ENCODE data around the gene NTM. TPM values are rescaled to one million over a fixed set of nuclear protein-coding genes. Genes with fewer than 3 reads are reported as not detected.

The NTM gene
- polyA plus RNA-seq, 1 donor from 2014 or later, result 39.4 TPM

- Histone ChIP-seq H2AFZ (ENCODE audit: low read depth, low read length) (no peak overlapping the region), H3K36me3 (ENCODE audit: insufficient read depth, low read length) (no peaks in the 10 kb centered on the region), H4K20me1 (ENCODE audit: insufficient read depth) (no peaks in the 10 kb centered on the region), H3F3A (ENCODE audit: insufficient read depth, low read length, poor library complexity, severe bottlenecking) (no peaks in the 10 kb centered on the region), H3K27me3 (ENCODE audit: insufficient read depth, low read depth, low read length) (no peaks in the 10 kb centered on the region), H3K79me2 (replicated peaks; ENCODE audit: insufficient read depth, low read length) (no peaks in the 10 kb centered on the region), H3K9me3 (ENCODE audit: low read length) (no peaks in the 10 kb centered on the region), H3K9me2 (ENCODE audit: insufficient read depth, low read length) (no peaks in the 10 kb centered on the region), H3K4me2 (ENCODE audit: low read length) (no peak overlapping the region), H3K4me3 (ENCODE audit: low read length) (no peak overlapping the region), H3K27ac (ENCODE audit: low read length) (no peak overlapping the region), H3K9ac (ENCODE audit: low read length) (no peak overlapping the region)
- TF ChIP-seq TAF1 (IDR thresholded peaks at IDR 0.05; ENCODE audit: low read depth), result no peak
- no peak for TF ChIP-seq SMC3 (conservative IDR thresholded peaks at IDR 0.05; ENCODE audit: poor library complexity)
These were observed 304.9 kb downstream of the NTM start for GRCh38 chr11:131675121-131675888.

DNA sequence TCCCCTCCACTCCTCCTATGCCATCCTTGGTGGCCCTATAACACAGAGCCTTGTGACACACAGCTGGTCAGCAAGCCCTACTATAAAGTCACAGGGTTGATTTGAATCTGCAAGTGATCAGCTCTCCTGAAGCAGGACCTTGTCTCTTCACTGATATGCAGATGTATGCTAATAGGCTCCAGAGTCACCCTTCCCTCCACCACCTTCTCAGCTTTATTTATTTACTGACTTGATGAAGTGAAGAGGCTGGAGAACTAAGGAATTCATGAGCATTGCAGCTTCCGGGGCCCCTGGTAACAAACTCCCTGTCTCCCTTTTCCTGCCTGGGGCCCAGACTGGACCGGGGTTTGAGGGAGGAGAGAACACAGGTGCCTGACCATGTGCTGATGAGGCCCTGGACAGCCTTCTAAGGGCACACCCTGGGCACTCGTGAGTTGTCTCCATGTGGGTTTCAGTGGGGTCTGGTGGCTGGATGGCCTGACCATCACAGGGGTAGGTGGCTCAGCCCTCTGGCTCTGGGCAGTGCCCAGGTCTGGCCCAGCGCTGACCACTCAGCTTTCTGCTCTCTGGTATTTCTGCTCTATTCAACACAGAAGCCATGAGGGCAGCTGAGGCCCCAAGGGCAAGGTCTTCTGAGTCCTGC is 307.5 kb downstream of the NTM start:
- Histone ChIP-seq H4K20me1 (ENCODE audit: insufficient read depth) (no peaks in the 10 kb centered on the region), H3F3A (ENCODE audit: insufficient read depth, low read length, poor library complexity, severe bottlenecking) (no peaks in the 10 kb centered on the region), H3K27me3 (ENCODE audit: insufficient read depth, low read depth, low read length) (no peaks in the 10 kb centered on the region), H2AFZ (ENCODE audit: low read depth, low read length) (no peak overlapping the region), H3K27ac (ENCODE audit: low read length) (no peak overlapping the region), H3K9ac (ENCODE audit: low read length) (no peak overlapping the region), H3K4me3 (ENCODE audit: low read length) (no peak overlapping the region), H3K79me2 (replicated peaks; ENCODE audit: insufficient read depth, low read length) (no peaks in the 10 kb centered on the region), H3K4me2 (ENCODE audit: low read length) (no peak overlapping the region), H3K9me2 (ENCODE audit: insufficient read depth, low read length) (no peaks in the 10 kb centered on the region), H3K9me3 (ENCODE audit: low read length) (no peaks in the 10 kb centered on the region), H3K36me3 (ENCODE audit: insufficient read depth, low read length) (no peaks in the 10 kb centered on the region)
- no peak for TF ChIP-seq EP300 (conservative IDR thresholded peaks at IDR 0.05; ENCODE audit: poor library complexity, severe bottlenecking)
- no peak for TF ChIP-seq EZH2 (IDR thresholded peaks at IDR 0.05; ENCODE audit: borderline replicate concordance, insufficient read depth, low read length, poor library complexity, severe bottlenecking)
- TF ChIP-seq, protein P1, sequence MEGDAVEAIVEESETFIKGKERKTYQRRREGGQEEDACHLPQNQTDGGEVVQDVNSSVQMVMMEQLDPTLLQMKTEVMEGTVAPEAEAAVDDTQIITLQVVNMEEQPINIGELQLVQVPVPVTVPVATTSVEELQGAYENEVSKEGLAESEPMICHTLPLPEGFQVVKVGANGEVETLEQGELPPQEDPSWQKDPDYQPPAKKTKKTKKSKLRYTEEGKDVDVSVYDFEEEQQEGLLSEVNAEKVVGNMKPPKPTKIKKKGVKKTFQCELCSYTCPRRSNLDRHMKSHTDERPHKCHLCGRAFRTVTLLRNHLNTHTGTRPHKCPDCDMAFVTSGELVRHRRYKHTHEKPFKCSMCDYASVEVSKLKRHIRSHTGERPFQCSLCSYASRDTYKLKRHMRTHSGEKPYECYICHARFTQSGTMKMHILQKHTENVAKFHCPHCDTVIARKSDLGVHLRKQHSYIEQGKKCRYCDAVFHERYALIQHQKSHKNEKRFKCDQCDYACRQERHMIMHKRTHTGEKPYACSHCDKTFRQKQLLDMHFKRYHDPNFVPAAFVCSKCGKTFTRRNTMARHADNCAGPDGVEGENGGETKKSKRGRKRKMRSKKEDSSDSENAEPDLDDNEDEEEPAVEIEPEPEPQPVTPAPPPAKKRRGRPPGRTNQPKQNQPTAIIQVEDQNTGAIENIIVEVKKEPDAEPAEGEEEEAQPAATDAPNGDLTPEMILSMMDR (IDR thresholded peaks at IDR 0.05; ENCODE audit: poor library complexity, severe bottlenecking), result no peak
- TF ChIP-seq POLR2AphosphoS5 (IDR thresholded peaks at IDR 0.05), result no peak
- TF ChIP-seq TAF1 (IDR thresholded peaks at IDR 0.05; ENCODE audit: low read depth), result no peak
- TF ChIP-seq SMC3 (conservative IDR thresholded peaks at IDR 0.05; ENCODE audit: poor library complexity), result no peak
- no peak for TF ChIP-seq RAD21 (conservative IDR thresholded peaks at IDR 0.05)
- TF ChIP-seq, protein P2, sequence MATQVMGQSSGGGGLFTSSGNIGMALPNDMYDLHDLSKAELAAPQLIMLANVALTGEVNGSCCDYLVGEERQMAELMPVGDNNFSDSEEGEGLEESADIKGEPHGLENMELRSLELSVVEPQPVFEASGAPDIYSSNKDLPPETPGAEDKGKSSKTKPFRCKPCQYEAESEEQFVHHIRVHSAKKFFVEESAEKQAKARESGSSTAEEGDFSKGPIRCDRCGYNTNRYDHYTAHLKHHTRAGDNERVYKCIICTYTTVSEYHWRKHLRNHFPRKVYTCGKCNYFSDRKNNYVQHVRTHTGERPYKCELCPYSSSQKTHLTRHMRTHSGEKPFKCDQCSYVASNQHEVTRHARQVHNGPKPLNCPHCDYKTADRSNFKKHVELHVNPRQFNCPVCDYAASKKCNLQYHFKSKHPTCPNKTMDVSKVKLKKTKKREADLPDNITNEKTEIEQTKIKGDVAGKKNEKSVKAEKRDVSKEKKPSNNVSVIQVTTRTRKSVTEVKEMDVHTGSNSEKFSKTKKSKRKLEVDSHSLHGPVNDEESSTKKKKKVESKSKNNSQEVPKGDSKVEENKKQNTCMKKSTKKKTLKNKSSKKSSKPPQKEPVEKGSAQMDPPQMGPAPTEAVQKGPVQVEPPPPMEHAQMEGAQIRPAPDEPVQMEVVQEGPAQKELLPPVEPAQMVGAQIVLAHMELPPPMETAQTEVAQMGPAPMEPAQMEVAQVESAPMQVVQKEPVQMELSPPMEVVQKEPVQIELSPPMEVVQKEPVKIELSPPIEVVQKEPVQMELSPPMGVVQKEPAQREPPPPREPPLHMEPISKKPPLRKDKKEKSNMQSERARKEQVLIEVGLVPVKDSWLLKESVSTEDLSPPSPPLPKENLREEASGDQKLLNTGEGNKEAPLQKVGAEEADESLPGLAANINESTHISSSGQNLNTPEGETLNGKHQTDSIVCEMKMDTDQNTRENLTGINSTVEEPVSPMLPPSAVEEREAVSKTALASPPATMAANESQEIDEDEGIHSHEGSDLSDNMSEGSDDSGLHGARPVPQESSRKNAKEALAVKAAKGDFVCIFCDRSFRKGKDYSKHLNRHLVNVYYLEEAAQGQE (IDR thresholded peaks at IDR 0.05; ENCODE audit: borderline replicate concordance), result no peak
- no peak for TF ChIP-seq MXI1 (conservative IDR thresholded peaks at IDR 0.05; ENCODE audit: poor library complexity, severe bottlenecking)

All from neural cell (in vitro differentiated cells).